Parathyroid adenoma (tissue), 2 donors: ENCODE measurements around the gene ADARB2.

Source experiments
- H2AFZ ChIP-seq: fragments of 300-600 bp; sonication (generic); one replicate; pipeline ENCODE4 v1.7.0; 2017; ENCODE audit warnings: antibody characterized with exemption, mild to moderate bottlenecking
- H3K27ac ChIP-seq: fragments of 300-600 bp; sonication (generic); one replicate; pipeline ENCODE4 v1.7.0; 2017
- H3K27me3 ChIP-seq: fragments of 300-600 bp; sonication (generic); one replicate; pipeline ENCODE4 v1.7.0; 2017; ENCODE audit warnings: low read length; ENCODE audit not compliant: control insufficient read depth, insufficient read depth
- H3K36me3 ChIP-seq: fragments of 300-600 bp; sonication (generic); one replicate; pipeline ENCODE4 v1.7.0; 2017; ENCODE audit warnings: low read length; ENCODE audit not compliant: control insufficient read depth, insufficient read depth
- H3K4me1 ChIP-seq: fragments of 300-600 bp; sonication (generic); one replicate; pipeline ENCODE4 v1.7.0; 2017; ENCODE audit warnings: control low read depth
- H3K4me2 ChIP-seq: fragments of 300-600 bp; sonication (generic); one replicate; pipeline ENCODE4 v1.7.0; 2017; ENCODE audit warnings: low read length
- H3K4me3 ChIP-seq: fragments of 300-600 bp; sonication (generic); one replicate; pipeline ENCODE4 v1.7.0; 2017; ENCODE audit warnings: low read depth, low read length
- H3K79me2 ChIP-seq: fragments of 300-600 bp; sonication (generic); one replicate; pipeline ENCODE4 v1.7.0; 2017; ENCODE audit warnings: control low read depth
- H3K9ac ChIP-seq: fragments of 300-600 bp; sonication (generic); one replicate; pipeline ENCODE4 v1.7.0; 2017; ENCODE audit warnings: mild to moderate bottlenecking
- H3K9me3 ChIP-seq: fragments of 300-600 bp; sonication (generic); one replicate; pipeline ENCODE4 v1.7.0; 2017; ENCODE audit warnings: low read length; ENCODE audit not compliant: control insufficient read depth
- TF ChIP-seq, protein P1 (sequence below): fragments of 300-600 bp; sonication (generic); IDR thresholded peaks from one replicate; pipeline ENCODE4 v1.7.0; 2017; ENCODE audit warnings: antibody characterized with exemption, mild to moderate bottlenecking
- donor health status: primary hyperparathyroidism.

Gene ADARB2

GRCh38 chr10:1582739-1583138 is 154.6 kb downstream of the ADARB2 start:
- H2AFZ ChIP-seq: no peak overlapping the region
- no peaks in the 10 kb centered on the region for H3K9me3 ChIP-seq
- H3K79me2 ChIP-seq: no peaks in the 10 kb centered on the region
- H3K27ac ChIP-seq: no peak overlapping the region
- no peak overlapping the region for H3K4me3 ChIP-seq
- TF ChIP-seq, protein P1, sequence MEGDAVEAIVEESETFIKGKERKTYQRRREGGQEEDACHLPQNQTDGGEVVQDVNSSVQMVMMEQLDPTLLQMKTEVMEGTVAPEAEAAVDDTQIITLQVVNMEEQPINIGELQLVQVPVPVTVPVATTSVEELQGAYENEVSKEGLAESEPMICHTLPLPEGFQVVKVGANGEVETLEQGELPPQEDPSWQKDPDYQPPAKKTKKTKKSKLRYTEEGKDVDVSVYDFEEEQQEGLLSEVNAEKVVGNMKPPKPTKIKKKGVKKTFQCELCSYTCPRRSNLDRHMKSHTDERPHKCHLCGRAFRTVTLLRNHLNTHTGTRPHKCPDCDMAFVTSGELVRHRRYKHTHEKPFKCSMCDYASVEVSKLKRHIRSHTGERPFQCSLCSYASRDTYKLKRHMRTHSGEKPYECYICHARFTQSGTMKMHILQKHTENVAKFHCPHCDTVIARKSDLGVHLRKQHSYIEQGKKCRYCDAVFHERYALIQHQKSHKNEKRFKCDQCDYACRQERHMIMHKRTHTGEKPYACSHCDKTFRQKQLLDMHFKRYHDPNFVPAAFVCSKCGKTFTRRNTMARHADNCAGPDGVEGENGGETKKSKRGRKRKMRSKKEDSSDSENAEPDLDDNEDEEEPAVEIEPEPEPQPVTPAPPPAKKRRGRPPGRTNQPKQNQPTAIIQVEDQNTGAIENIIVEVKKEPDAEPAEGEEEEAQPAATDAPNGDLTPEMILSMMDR: no peak
- H3K36me3 ChIP-seq: no peaks in the 10 kb centered on the region
- H3K4me2 ChIP-seq: no peak overlapping the region
- H3K27me3 ChIP-seq: no peaks in the 10 kb centered on the region
- no peak overlapping the region for H3K9ac ChIP-seq
- peaks cover 2% of the 10 kb centered on the region for H3K4me1 ChIP-seq

- Histone ChIP-seq H3K4me1 (peaks cover 10% of the 10 kb centered on the region), H3K9ac (no peak overlapping the region), H3K4me2 (no peak overlapping the region), H2AFZ (no peak overlapping the region), H3K27ac (no peak overlapping the region), H3K9me3 (no peaks in the 10 kb centered on the region), H3K27me3 (no peaks in the 10 kb centered on the region), H3K36me3 (no peaks in the 10 kb centered on the region), H3K4me3 (no peak overlapping the region), H3K79me2 (no peaks in the 10 kb centered on the region)
- TF ChIP-seq, protein P1: no peak
Measured at GRCh38 chr10:1581189-1581588, 156.1 kb downstream of the ADARB2 start.

GRCh38 chr10:1579671-1580070 is 157.7 kb downstream of the ADARB2 start:
- H3K9me3 ChIP-seq: no peaks in the 10 kb centered on the region
- H2AFZ ChIP-seq: no peak overlapping the region
- no peak overlapping the region for H3K4me2 ChIP-seq
- H3K27me3 ChIP-seq: no peaks in the 10 kb centered on the region
- H3K27ac ChIP-seq: no peak overlapping the region
- H3K9ac ChIP-seq: no peak overlapping the region
- no peak overlapping the region for H3K4me3 ChIP-seq
- peaks cover 10% of the 10 kb centered on the region for H3K4me1 ChIP-seq
- no peaks in the 10 kb centered on the region for H3K36me3 ChIP-seq
- no peaks in the 10 kb centered on the region for H3K79me2 ChIP-seq
- TF ChIP-seq, protein P1: no peak

- H3K9me3 ChIP-seq: no peaks in the 10 kb centered on the region
- TF ChIP-seq, protein P1: no peak
- H3K27me3 ChIP-seq: no peaks in the 10 kb centered on the region
- H3K4me3 ChIP-seq: no peak overlapping the region
- H2AFZ ChIP-seq: no peak overlapping the region
- peaks cover 10% of the 10 kb centered on the region for H3K4me1 ChIP-seq
- H3K36me3 ChIP-seq: no peaks in the 10 kb centered on the region
- no peak overlapping the region for H3K9ac ChIP-seq
- no peak overlapping the region for H3K4me2 ChIP-seq
- H3K27ac ChIP-seq: no peak overlapping the region
- no peaks in the 10 kb centered on the region for H3K79me2 ChIP-seq
Measured at GRCh38 chr10:1579141-1579491, 158.2 kb downstream of the ADARB2 start.

DNA sequence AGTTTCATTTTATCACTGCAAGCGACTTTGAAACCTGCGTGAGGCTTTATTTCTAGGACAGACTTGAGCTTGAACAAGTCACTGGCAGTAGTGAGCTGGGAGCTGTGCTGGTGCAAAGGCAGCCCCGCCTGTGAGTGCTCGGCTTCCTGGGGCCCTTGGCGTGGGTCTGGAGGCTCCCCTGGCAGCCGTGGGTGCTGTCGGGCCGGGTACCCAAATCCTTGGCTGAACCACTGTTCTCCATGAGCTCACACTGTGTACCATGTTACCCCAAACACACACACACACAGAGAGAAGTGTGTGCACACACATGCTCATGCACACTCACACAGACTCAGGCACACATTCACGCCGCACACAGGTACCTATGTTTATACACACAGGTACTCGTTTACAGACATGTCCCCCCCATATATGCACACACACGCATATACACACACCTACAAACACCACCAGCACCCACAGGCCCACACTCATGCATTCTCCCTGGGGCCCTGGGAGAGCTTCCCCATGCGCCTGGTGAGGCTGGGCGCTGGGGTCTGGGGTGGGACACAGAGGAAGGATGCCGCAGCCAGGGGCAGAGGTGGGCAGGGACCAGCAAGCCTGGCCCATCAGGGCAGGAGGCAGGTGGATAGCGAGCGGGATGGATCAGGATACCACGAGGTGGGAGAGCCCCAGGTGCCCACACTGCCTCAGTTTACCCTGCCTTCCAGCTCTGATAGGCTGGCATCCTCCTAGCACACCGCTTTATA is 158.8 kb downstream of the ADARB2 start:
- peaks cover 10% of the 10 kb centered on the region for H3K4me1 ChIP-seq
- H3K79me2 ChIP-seq: no peaks in the 10 kb centered on the region
- TF ChIP-seq, protein P1: no peak
- H2AFZ ChIP-seq: no peak overlapping the region
- H3K4me2 ChIP-seq: no peak overlapping the region
- no peaks in the 10 kb centered on the region for H3K36me3 ChIP-seq
- H3K4me3 ChIP-seq: no peak overlapping the region
- H3K9me3 ChIP-seq: no peaks in the 10 kb centered on the region
- H3K27me3 ChIP-seq: no peaks in the 10 kb centered on the region
- no peak overlapping the region for H3K27ac ChIP-seq
- no peak overlapping the region for H3K9ac ChIP-seq
